HL-60 (cell line): ENCODE data around the gene NAT9.

ENCODE experiments used
- CTCF ChIP-seq: IDR thresholded peaks from one replicate; pipeline ENCODE4 v1.5.1; 2011; ENCODE audit warnings: low read length, control low read depth, inconsistent platforms; ENCODE audit not compliant: insufficient read depth
- GABPA ChIP-seq: IDR thresholded peaks from 2 replicates; pipeline ENCODE4 v1.6.1; 2012; ENCODE audit warnings: low read depth
- POLR2AphosphoS5 ChIP-seq: IDR thresholded peaks from 2 replicates; pipeline ENCODE4 v1.6.1; 2012; ENCODE audit warnings: low read depth

- TF ChIP-seq GABPA (no peak), CTCF (no peak), POLR2AphosphoS5 (no peak)
Measured at GRCh38 chr17:74815550-74816370, 39.6 kb upstream of the NAT9 start.
